ENCODE measurements around the gene NTF4. TPM values are rescaled to one million over a fixed set of nuclear protein-coding genes. Genes with fewer than 3 reads are reported as not detected.

The NTF4 gene, protein sequence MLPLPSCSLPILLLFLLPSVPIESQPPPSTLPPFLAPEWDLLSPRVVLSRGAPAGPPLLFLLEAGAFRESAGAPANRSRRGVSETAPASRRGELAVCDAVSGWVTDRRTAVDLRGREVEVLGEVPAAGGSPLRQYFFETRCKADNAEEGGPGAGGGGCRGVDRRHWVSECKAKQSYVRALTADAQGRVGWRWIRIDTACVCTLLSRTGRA
- 0.17 to 0.65 TPM (median 0.29 TPM) in 5 replicates for total RNA-seq (2022; extraction: Qiagen RNA extraction; ENCODE audit: low read depth)

DNA sequence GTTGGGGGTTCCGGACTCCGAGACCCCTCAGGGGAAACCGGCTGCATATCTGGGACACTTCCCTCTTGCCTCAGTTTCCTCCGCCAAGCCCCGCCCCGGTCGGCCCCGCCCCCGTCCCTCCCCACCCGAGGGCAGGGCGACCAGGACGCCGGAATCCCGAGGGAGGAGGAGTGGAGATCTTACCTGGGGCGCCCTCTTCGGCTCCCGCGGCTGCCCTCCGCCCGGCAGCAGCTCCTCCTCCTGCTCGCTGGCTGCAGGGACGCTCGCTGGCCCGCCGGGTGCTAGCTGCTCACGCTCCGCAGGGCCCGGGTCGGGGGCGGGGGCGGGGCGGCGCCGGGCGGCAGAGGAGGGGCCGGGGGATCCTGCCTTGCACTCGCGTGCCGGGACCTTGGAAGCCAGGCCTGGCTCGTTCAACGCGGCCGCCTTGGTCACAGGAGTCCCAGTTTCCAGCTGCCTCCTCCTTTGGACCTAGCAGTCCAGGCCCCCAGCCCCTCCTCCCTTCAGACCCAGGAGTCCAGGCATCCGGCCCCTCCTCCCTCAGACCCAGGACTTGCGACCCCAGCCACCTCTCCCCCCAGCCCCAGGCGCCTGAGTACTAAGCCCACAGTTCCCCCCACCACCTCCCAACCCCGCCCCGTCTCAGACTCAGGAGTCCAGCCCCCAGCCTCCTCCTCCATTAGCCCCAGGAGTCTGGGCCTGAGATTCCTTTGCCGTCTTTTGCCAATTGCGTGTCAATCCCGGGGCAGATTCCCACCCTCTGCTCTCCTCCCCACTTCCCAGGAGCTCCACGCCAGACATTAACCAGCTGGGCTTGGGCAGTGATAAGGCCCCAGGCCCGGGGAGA is at the start of gene NTF4:
TSS of gene NTF4 (minus strand) at position 51 of the 844 bp plus-strand sequence. CDS start 2,821 bp downstream, outside the sequence.

GRCh38 chr19:49113762-49114629 is 49.4 kb upstream of the NTF4 start, which contains the start of gene LIN7B:
Gene LIN7B (plus strand): TSS chr19:49114370. CDS start chr19:49114405, 35 bp downstream.

GRCh38 chr19:49085020-49085867 is 20.6 kb upstream of the NTF4 start, which contains the start of gene SNRNP70:
Gene SNRNP70 (plus strand): TSS chr19:49085451. CDS start chr19:49086415, 964 bp downstream.

GRCh38 chr19:49057636-49058234 is 6.9 kb downstream of the NTF4 start, which contains the start of gene CGB7:
Gene CGB7 (minus strand): TSS chr19:49057749. CDS start chr19:49055375, 2,374 bp downstream.

DNA sequence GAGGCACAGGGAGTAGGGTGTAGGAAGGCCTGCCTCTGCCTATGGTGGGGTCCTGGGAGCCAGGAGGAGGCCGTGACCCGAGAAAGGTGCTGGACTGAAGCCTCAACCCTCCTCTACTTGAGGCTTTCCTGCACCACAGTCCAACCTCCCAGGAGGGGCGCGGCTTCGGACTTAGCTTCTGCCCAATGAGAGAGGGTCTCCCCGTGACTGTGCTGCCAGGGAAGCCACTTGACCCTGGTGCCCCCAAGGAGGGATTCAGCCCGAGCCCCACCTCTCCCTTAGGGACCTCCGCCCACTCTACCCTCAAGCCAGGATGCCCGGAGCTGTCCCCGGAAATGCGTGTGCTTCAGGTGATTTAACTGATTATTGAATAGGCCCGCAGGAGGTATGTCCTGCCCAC is 15.6 kb downstream of the NTF4 start, which contains the start of gene CGB8:
TSS of gene CGB8 (minus strand) at position 101 of the 400 bp plus-strand sequence. CDS start 372 bp downstream, outside the sequence.

DNA sequence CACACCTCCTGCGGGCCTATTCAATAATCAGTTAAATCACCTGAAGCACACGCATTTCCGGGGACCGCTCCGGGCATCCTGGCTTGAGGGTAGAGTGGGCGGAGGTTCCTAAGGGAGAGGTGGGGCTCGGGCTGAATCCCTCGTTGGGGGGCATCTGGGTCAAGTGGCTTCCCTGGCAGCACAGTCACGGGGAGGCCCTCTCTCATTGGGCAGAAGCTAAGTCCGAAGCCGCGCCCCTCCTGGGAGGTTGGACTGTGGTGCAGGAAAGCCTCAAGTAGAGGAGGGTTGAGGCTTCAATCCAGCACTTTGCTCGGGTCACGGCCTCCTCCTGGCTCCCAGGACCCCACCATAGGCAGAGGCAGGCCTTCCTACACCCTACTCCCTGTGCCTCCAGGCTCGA is 21.1 kb downstream of the NTF4 start, which contains the start of gene CGB5:
TSS of gene CGB5 (plus strand) at position 301 of the 400 bp plus-strand sequence. CDS start 362 bp downstream, outside the sequence.

DNA sequence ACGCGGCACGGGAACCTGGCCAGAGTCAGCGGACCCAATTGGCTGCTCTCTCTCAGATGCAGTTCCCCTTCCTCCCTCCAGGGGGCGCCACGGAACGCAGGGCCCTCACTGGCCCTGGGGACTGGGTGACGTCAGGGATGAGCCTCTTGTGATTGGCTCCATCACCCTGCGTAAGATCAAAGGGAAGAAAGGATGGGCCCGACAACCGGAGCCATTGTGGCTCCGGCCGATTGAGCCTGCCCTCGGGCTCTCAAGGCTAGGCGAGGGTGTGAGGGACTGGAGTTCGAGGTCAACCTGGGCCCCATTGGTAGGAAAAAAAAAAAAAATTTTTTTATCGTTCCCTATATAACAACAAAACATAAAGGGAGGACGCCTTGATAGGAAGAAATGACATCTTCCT is 27.8 kb downstream of the NTF4 start, which contains the start of gene CGB1:
TSS of gene CGB1 (minus strand) at position 81 of the 400 bp plus-strand sequence. CDS start 184 bp downstream, outside the sequence.

DNA sequence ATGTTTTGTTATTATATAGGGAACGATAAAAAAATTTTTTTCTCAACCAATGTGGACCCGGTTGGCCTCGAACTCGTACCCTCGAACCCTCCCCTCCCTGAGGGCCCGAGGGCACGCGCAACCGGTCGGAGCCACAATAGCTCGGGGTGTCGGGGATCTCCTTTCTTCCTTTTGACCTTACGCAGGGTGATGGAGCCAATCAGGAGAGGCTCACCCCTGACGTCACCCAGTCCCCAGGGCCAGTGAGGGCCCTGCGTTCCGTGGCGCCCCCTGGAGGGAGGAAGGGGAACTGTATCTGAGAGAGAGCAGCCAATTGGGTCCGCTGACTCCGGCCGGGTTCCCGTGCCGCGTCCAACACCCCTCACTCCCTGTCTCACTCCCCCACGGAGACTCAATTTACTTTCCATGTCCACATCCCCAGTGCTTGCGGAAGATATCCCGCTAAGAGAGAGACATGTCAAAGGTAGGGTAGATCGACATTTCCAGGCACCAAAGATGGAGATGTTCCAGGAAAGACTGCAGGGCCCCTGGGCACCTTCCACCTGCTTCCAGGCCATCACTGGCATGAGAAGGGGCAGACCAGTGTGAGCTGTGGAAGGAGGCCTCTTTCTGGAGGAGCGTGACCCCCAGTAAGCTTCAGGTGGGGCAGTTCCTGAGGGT is 32.8 kb downstream of the NTF4 start, which contains the start of gene CGB2:
TSS of gene CGB2 (plus strand) at position 249 of the 660 bp plus-strand sequence. CDS start at position 455, 206 bp downstream.

DNA sequence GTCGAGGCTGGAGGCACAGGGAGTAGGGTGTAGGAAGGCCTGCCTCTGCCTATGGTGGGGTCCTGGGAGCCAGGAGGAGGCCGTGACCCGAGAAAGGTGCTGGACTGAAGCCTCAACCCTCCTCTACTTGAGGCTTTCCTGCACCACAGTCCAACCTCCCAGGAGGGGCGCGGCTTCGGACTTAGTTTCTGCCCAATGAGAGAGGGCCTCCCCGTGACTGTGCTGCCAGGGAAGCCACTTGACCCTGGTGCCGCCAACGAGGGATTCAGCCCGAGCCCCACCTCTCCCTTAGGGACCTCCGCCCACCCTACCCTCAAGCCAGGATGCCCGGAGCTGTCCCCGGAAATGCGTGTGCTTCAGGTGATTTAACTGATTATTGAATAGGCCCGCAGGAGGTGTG is 40.4 kb downstream of the NTF4 start, which contains the start of gene CGB3:
TSS of gene CGB3 (minus strand) at position 101 of the 400 bp plus-strand sequence. CDS start 362 bp downstream, outside the sequence.

DNA sequence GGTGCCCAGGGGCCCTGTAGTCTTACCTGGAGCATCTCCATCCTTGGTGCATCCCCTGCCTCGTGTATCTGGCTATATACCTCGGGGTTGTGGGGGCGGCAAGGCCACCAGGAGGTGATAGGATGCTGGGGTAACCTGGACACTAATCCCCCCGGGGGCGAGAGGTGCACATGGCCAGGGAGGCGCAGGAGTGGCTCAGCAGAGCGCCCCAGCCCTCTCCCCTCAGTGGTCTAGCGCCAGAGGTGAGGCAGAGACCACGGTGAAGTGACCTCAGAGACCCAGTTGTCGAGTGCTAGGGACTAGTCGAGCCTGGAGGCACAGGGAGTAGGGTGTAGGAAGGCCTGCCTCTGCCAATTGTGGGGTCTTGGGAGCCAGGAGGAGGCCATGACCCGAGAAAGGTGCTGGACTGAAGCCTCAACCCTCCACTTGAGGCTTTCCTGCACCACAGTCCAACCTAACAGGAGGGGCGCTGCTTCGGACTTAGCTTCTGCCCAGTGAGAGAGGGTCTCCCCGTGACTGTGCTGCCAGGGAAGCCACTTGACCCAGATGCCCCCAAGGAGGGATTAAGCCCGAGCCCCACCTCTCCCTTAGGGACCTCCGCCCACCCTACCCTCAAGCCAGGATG is 47.5 kb downstream of the NTF4 start, which contains the start of gene LHB:
TSS of gene LHB (minus strand) at position 51 of the 625 bp plus-strand sequence. CDS start at position 41, 10 bp downstream.

Other genes starting within 250 kb of the NTF4 start
- gene HSD17B14, start 228.3 kb downstream of the NTF4 start, total RNA-seq (2022; extraction: Qiagen RNA extraction; ENCODE audit: low read depth) = 13.4 to 17.0 TPM (median 14.8 TPM) in 5 replicates
- gene PLEKHA4, start 196.2 kb downstream of the NTF4 start, total RNA-seq (2022; extraction: Qiagen RNA extraction; ENCODE audit: low read depth) = 1.5 to 3.0 TPM (median 2.4 TPM) in 5 replicates
- gene PPP1R15A, start 192.4 kb downstream of the NTF4 start, total RNA-seq (2022; extraction: Qiagen RNA extraction; ENCODE audit: low read depth) = 98.8 to 159 TPM (median 116 TPM) in 5 replicates
- not detected in 5 replicates for gene TULP2, start 166.1 kb downstream of the NTF4 start, total RNA-seq (2022; extraction: Qiagen RNA extraction; ENCODE audit: low read depth)
- gene NUCB1, start 164.5 kb downstream of the NTF4 start, total RNA-seq (2022; extraction: Qiagen RNA extraction; ENCODE audit: low read depth) = 180 to 229 TPM (median 200 TPM) in 5 replicates
- 1.1 to 2.1 TPM (median 1.5 TPM) in 5 replicates for gene DHDH, start 131.1 kb downstream of the NTF4 start, total RNA-seq (2022; extraction: Qiagen RNA extraction; ENCODE audit: low read depth)
- gene BAX, start 109.9 kb downstream of the NTF4 start, total RNA-seq (2022; extraction: Qiagen RNA extraction; ENCODE audit: low read depth) = 272 to 404 TPM (median 350 TPM) in 5 replicates
- 18,656 to 25,483 TPM (median 19,849 TPM) in 5 replicates for gene FTL, start 99.5 kb downstream of the NTF4 start, total RNA-seq (2022; extraction: Qiagen RNA extraction; ENCODE audit: low read depth)
- gene GYS1, start 71.5 kb downstream of the NTF4 start, total RNA-seq (2022; extraction: Qiagen RNA extraction; ENCODE audit: low read depth) = 16.4 to 21.4 TPM (median 17.5 TPM) in 5 replicates
- 230 to 241 TPM (median 232 TPM) in 5 replicates for gene RUVBL2, start 70.9 kb downstream of the NTF4 start, total RNA-seq (2022; extraction: Qiagen RNA extraction; ENCODE audit: low read depth)
- gene LHB, start 47.7 kb downstream of the NTF4 start, total RNA-seq (2022; extraction: Qiagen RNA extraction; ENCODE audit: low read depth) = not detected in 5 replicates
- gene CGB3, start 40.5 kb downstream of the NTF4 start, total RNA-seq (2022; extraction: Qiagen RNA extraction; ENCODE audit: low read depth) = 0.38 TPM in 1 of 5 replicates, not detected in the others
- gene CGB2, start 32.9 kb downstream of the NTF4 start, total RNA-seq (2022; extraction: Qiagen RNA extraction; ENCODE audit: low read depth) = 0.54 to 0.67 TPM in 2 of 5 replicates, not detected in the others
- not detected in 5 replicates for gene CGB1, start 27.9 kb downstream of the NTF4 start, total RNA-seq (2022; extraction: Qiagen RNA extraction; ENCODE audit: low read depth)
- gene CGB5, start 21.0 kb downstream of the NTF4 start, total RNA-seq (2022; extraction: Qiagen RNA extraction; ENCODE audit: low read depth) = 0.90 to 1.4 TPM (median 1.1 TPM) in 5 replicates
- 3.3 to 5.1 TPM (median 4.0 TPM) in 5 replicates for gene CGB8, start 15.7 kb downstream of the NTF4 start, total RNA-seq (2022; extraction: Qiagen RNA extraction; ENCODE audit: low read depth)
- gene CGB7, start 7.1 kb downstream of the NTF4 start, total RNA-seq (2022; extraction: Qiagen RNA extraction; ENCODE audit: low read depth) = 0.16 to 0.82 TPM (median 0.61 TPM) in 5 replicates
- not detected in 5 replicates for gene KCNA7, start 7.9 kb upstream of the NTF4 start, total RNA-seq (2022; extraction: Qiagen RNA extraction; ENCODE audit: low read depth)
- gene SNRNP70, start 20.6 kb upstream of the NTF4 start, total RNA-seq (2022; extraction: Qiagen RNA extraction; ENCODE audit: low read depth) = 293 to 368 TPM (median 338 TPM) in 5 replicates
- 3.7 to 7.7 TPM (median 5.3 TPM) in 5 replicates for gene LIN7B, start 49.6 kb upstream of the NTF4 start, total RNA-seq (2022; extraction: Qiagen RNA extraction; ENCODE audit: low read depth)
- 0.93 to 3.1 TPM (median 2.2 TPM) in 5 replicates for gene C19orf73, start 54.3 kb upstream of the NTF4 start, total RNA-seq (2022; extraction: Qiagen RNA extraction; ENCODE audit: low read depth)
- gene PPFIA3, start 54.7 kb upstream of the NTF4 start, total RNA-seq (2022; extraction: Qiagen RNA extraction; ENCODE audit: low read depth) = 5.5 to 8.9 TPM (median 7.7 TPM) in 5 replicates
- gene HRC, start 90.6 kb upstream of the NTF4 start, total RNA-seq (2022; extraction: Qiagen RNA extraction; ENCODE audit: low read depth) = not detected in 5 replicates
- 6.4 to 10.4 TPM (median 9.5 TPM) in 5 replicates for gene TRPM4, start 93.0 kb upstream of the NTF4 start, total RNA-seq (2022; extraction: Qiagen RNA extraction; ENCODE audit: low read depth)